ENCODE data around the gene FREM2. TPM values are rescaled to one million over a fixed set of nuclear protein-coding genes. Genes with fewer than 3 reads are reported as not detected.

FREM2 gene
- total and polyA plus RNA-seq, 2 of the 13 experiments (the other 11 are each of a cell fraction or from before 2014, with no cell fraction given): not detected

DNA sequence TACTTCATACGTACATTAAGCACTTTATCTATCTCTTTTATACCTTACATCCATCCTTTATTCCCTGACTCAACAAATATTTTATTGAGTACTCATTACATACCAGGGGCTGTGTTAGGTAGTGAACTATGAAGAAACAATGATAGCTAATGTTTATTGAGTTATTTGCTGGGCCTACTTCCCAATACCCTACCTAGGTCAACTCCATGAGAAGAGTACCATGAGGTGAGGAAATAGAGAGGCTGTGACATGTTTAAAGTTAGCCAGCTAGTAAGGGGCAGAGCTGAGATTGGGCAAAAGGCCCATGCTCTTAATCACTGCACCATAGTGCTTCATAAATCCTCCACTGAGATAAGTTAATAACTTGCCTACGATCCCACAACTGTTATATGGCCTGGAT, 79.9 kb downstream of the FREM2 start:
- DNase-seq (ENCODE audit: low spot score): no peak
- no peak for TF ChIP-seq FOXO1 (CRISPR knock-in tag; IDR thresholded peaks at IDR 0.05)
- TF ChIP-seq ZNF20 (CRISPR knock-in tag; IDR thresholded peaks at IDR 0.05): no peak
- TF ChIP-seq ATAD3A (CRISPR knock-in tag; IDR thresholded peaks at IDR 0.05): no peak
- TF ChIP-seq ASH2L (IDR thresholded peaks at IDR 0.05; ENCODE audit: insufficient read length, low read depth, low read length): no peak
- no peak for TF ChIP-seq GZF1 (CRISPR knock-in tag; IDR thresholded peaks at IDR 0.05)
- TF ChIP-seq ZNF563 (CRISPR knock-in tag; IDR thresholded peaks at IDR 0.05): no peak
- no peak for TF ChIP-seq HNRNPL (IDR thresholded peaks at IDR 0.05; ENCODE audit: low read depth, low read length)
- no peak for TF ChIP-seq ZNF543 (CRISPR knock-in tag; IDR thresholded peaks at IDR 0.05)
- TF ChIP-seq, protein P1, sequence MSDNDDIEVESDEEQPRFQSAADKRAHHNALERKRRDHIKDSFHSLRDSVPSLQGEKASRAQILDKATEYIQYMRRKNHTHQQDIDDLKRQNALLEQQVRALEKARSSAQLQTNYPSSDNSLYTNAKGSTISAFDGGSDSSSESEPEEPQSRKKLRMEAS (IDR thresholded peaks at IDR 0.05): no peak
- TF ChIP-seq GATA4 (IDR thresholded peaks at IDR 0.05; ENCODE audit: borderline replicate concordance, low read depth): no peak
- TF ChIP-seq, protein P2, sequence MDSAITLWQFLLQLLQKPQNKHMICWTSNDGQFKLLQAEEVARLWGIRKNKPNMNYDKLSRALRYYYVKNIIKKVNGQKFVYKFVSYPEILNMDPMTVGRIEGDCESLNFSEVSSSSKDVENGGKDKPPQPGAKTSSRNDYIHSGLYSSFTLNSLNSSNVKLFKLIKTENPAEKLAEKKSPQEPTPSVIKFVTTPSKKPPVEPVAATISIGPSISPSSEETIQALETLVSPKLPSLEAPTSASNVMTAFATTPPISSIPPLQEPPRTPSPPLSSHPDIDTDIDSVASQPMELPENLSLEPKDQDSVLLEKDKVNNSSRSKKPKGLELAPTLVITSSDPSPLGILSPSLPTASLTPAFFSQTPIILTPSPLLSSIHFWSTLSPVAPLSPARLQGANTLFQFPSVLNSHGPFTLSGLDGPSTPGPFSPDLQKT (CRISPR knock-in tag; IDR thresholded peaks at IDR 0.05; ENCODE audit: borderline replicate concordance): no peak
- no peak for TF ChIP-seq TBL1XR1 (IDR thresholded peaks at IDR 0.05; ENCODE audit: borderline replicate concordance, low read length, partially characterized antibody)
- H3K9ac ChIP-seq (ENCODE audit: insufficient read depth, low read depth, low read length): no peak overlapping the region
- no peak overlapping the region for H2AFZ ChIP-seq (ENCODE audit: low read length)
- H3K4me1 ChIP-seq (ENCODE audit: insufficient read depth, low read length): no peaks in the 10 kb centered on the region
- no peak for ATAC-seq
- in situ Hi-C loops (cut with HindIII; ENCODE audit: extremely low pct_ligation_motif_present, low pct_unique_long_range_greater_than_20kb): no loop called here
- no peaks in the 10 kb centered on the region for H4K20me1 ChIP-seq (ENCODE audit: insufficient read depth, low read length)
- BruUV-seq (replicated peaks): no TSS peak
- no peaks in the 10 kb centered on the region for H3K79me2 ChIP-seq (ENCODE audit: insufficient read depth, low read length)
- no peaks in the 10 kb centered on the region for H3K36me3 ChIP-seq (replicated peaks in 1 of 2; ENCODE audit: control insufficient read depth in 1 of 2, insufficient read depth in 2 of 2, low read length in 2 of 2)
- 4% methylated on average over 2 of the region's 2 CpGs for WGBS (ENCODE audit: low lambda C conversion rate)
- H3K9me3 ChIP-seq (ENCODE audit: low read length): no peaks in the 10 kb centered on the region
- ChIA-PET CTCF (ENCODE audit: low intra/inter-chr PET ratio, low total read pairs) (no interaction called here), POLR2A (no interaction called here)
- H3K27ac ChIP-seq (ENCODE audit: extremely low read length, insufficient read depth, low read length): no peak overlapping the region
- FAIRE-seq: no peak
- intact Hi-C loops (cut with micrococcal nuclease; ENCODE audit: unreplicated experiment): no loop called here
- no peak overlapping the region for H3K4me3 ChIP-seq (replicated peaks in 1 of 3; ENCODE audit: insufficient read depth in 1 of 3, low read depth in 2 of 3, low read length in 3 of 3)
- H3K27me3 ChIP-seq (ENCODE audit: control insufficient read depth in 1 of 2, insufficient read depth in 2 of 2, low read length in 2 of 2): no peaks in the 10 kb centered on the region
- no peak overlapping the region for H3K4me2 ChIP-seq (ENCODE audit: low read depth, low read length)
